Psoas muscle (tissue), 8 donors: Measurements from ENCODE around the gene GRK4. TPM values are rescaled to one million over a fixed set of nuclear protein-coding genes. Genes with fewer than 3 reads are reported as not detected.

Experiments
- ATAC-seq, 4 donors: fragments of 200-7000 bp; cut with Tn5 transposase; one replicate each; pipeline ENCODE4 v1.9.1; 2020; ENCODE audit warnings: moderate library complexity in 3 of 4, mild to moderate bottlenecking in 2 of 4
- DNase-seq, 2 donors: peaks; one replicate each; pipeline ENCODE4 v3.0.0-alpha.2; 2020
- H3K27ac ChIP-seq: fragments of 200-600 bp; one replicate; pipeline ENCODE4 v1.8.0; 2022
- H3K27me3 ChIP-seq, 3 donors: fragments of 200-600 bp in 1 of 3; one replicate each; pipeline versions ENCODE4 v1.6.1 to v1.8.0; 2013 to 2022; ENCODE audit warnings: low read length in 2 of 3, mild to moderate bottlenecking in 2 of 3, moderate library complexity in 1 of 3; ENCODE audit not compliant: insufficient read depth in 3 of 3
- H3K36me3 ChIP-seq, 2 donors: fragments of 200-600 bp in 1 of 2; one replicate each; pipeline versions ENCODE4 v1.6.1 to v1.8.0; 2013 to 2022; ENCODE audit warnings: low read depth in 1 of 2, mild to moderate bottlenecking in 1 of 2, moderate library complexity in 1 of 2; ENCODE audit not compliant: insufficient read depth in 1 of 2
- H3K4me1 ChIP-seq: fragments of 200-600 bp; one replicate; pipeline ENCODE4 v1.8.0; 2022
- H3K4me3 ChIP-seq: fragments of 200-600 bp; one replicate; pipeline ENCODE4 v1.8.0; 2022; ENCODE audit warnings: mild to moderate bottlenecking
- H3K9me3 ChIP-seq: fragments of 200-600 bp; one replicate; pipeline ENCODE4 v1.8.0; 2022
- CTCF ChIP-seq: fragments of 200-600 bp; IDR thresholded peaks from one replicate; pipeline ENCODE4 v1.8.0; 2022; ENCODE audit warnings: antibody characterized with exemption
- WGBS, 3 donors: extraction: QIAGEN DNeasy Blood & Tissue Kit; methylation state at CpG; one replicate each; pipeline versions ENCODE4 v1.1.6 to v1.1.7; 2013; 5-methylcytosine and 5-hydroxymethylcytosine counted together
- intact Hi-C, 2 donors: fragments of 100-400 bp; cut with DNase I; formaldehyde crosslinking; loops; one replicate each; pipeline versions ENCODE4 v1.11.0 to v1.14.2; 2022
- polyA plus RNA-seq, 3 donors: library from polyadenylated mRNA; stranded (reverse); fragments of 200-250 nt; gene quantifications; one replicate each; pipeline ENCODE4 v1.2.3, GENCODE V29; 2013
- total RNA-seq, 4 donors: library from RNA; stranded (reverse); fragmentation: NEBNext Ultra II Directional in 2 of 4; extraction: Animal tissue kit (Norgen Biotek cat#: 25700) in 2 of 4; gene quantifications; one replicate each; pipeline versions ENCODE4 v1.2.1 to v1.2.4, GENCODE V29; 2021 to 2023
- donor health status: healthy with polysubstance abuse.
- donor health status: DM: no; HTN: no; CAD: no; lungs with moderate emphysema.
- donor health status: Bipolar disorder and iron deficiency.
- donor health status: healthy.
- donor health status: DM: yes; HTN: yes; CAD: no.
- donor health status: DM: no; HTN: no; CAD: no.
- donor health status: DM: no; HTN: no; CAD: no.
- donor health status: DM: yes; HTN: yes; CAD: no.

GRK4 gene
- total and polyA plus RNA-seq, 7 donors: 5.8 to 9.2 (median 6.6) TPM

DNA sequence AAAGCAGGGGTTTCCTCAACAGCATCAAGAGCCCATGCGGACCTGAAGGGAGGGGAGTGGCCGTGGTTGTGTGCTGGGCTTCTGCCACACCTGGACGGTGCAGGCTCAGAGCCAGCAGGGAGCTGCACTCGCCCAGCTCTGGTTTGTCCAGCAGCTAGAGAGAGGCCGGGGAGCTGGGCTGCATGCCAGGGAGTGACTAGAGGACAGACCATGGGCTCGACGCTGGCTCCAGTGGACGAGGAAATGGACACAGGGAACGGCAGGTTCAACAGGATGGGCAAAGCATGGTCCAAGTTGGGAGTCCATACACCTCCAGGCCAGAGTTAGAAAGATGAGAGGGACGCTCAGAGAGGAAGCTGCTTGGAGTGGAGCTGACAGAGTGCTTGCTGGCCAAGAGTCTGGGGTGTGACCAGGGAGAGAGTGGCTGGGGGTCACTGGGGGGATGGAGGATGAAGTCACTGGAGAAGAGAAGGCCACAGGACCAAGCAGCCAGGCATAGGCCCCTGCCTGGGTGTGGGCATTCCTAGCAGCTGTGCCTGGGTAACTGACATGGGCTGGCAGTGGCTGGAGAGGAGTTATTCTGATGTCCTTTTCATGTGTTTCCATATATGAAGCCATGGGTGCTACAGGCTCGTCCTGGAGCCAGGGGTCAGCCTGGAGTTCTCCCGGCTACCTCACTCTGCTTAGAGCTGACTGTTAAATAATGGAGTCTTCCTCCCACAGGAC is 68.1 kb downstream of the GRK4 start:
- Histone ChIP-seq H3K27ac (no peak overlapping the region), H3K4me1 (no peaks in the 10 kb centered on the region), H3K9me3 (no peaks in the 10 kb centered on the region), H3K36me3 (no peaks in the 10 kb centered on the region), H3K4me3 (no peak overlapping the region), H3K27me3 (no peaks in the 10 kb centered on the region)
- intact Hi-C loops: loop anchor here (5.0 to 10.0 kb wide), 2 partner anchors 49 to 267 kb away; no protein-coding TSS in a partner anchor
- no peak for TF ChIP-seq CTCF
- WGBS, 3 donors: 46 to 50% (median 50%) methylated on average over 12 of the region's 12 CpGs
- peak in 1 of 4 donors; percentile 49 for ATAC-seq
- DNase-seq: no peak

DNA sequence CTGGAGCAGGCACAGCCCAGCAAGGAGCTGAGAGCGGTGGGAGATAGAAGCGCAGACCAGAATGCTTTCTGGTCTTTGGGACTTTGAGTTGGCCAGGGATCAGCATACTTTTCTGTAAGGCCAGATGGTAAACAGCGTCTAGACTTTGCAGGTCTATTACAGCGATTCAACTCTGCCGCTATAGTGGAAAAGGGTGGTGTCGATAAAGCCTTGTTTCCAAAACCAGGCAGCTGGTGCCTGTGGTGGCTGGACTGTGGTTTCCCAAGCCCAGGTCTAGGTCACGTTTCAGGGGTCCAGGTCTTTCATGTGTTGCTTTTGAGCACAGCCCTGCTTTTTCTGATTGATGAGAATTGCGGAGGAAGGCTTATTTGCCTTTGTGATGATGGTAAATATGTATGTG is 70.9 kb downstream of the GRK4 start:
- intact Hi-C loops: loop anchor here (5.0 to 10.0 kb wide), 2 partner anchors 52 to 269 kb away; no protein-coding TSS in a partner anchor
- H3K27ac ChIP-seq: no peak overlapping the region
- TF ChIP-seq CTCF: no peak
- WGBS, 3 donors: 85 to 88% (median 88%) methylated on average over 8 of the region's 8 CpGs
- ATAC-seq: no peak
- H3K27me3 ChIP-seq: no peaks in the 10 kb centered on the region
- peaks cover 8% of the 10 kb centered on the region for H3K4me1 ChIP-seq
- DNase-seq: no peak
- no peaks in the 10 kb centered on the region for H3K36me3 ChIP-seq
- H3K4me3 ChIP-seq: no peak overlapping the region
- H3K9me3 ChIP-seq: no peaks in the 10 kb centered on the region

DNA sequence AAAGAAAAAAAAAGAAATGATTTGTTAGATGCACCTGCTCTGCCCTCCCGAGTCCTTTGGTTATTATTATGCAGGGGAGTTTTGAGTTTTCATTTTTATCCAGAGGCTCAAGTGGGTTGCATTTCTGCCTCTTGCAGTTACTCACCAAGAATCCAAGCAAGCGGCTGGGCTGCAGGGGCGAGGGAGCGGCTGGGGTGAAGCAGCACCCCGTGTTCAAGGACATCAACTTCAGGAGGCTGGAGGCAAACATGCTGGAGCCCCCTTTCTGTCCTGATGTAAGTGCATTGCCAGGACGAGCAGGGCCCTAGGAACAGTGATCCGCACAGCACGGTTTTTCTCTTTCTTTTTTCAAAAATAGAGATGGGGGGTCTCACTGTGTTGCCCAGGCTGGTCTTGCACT is 71.9 kb downstream of the GRK4 start:
- Histone ChIP-seq H3K4me3 (no peak overlapping the region), H3K9me3 (no peaks in the 10 kb centered on the region), H3K27me3 (no peaks in the 10 kb centered on the region), H3K27ac (no peak overlapping the region), H3K36me3 (no peaks in the 10 kb centered on the region), H3K4me1 (peaks cover 8% of the 10 kb centered on the region)
- TF ChIP-seq CTCF: no peak
- WGBS, 3 donors: 80 to 88% (median 82%) methylated on average over 8 of the region's 8 CpGs
- intact Hi-C loops: loop anchor here (5.0 to 10.0 kb wide), 2 partner anchors 270 to 273 kb away; no protein-coding TSS in a partner anchor
- DNase-seq: no peak
- no peak for ATAC-seq

- ATAC-seq: no peak
These were observed 72.3 kb downstream of the GRK4 start for GRCh38 chr4:3035674-3036073.

More at GRCh38 chr4:3035674-3036073, 72.3 kb downstream of the GRK4 start:
- Histone ChIP-seq H3K36me3 (no peaks in the 10 kb centered on the region), H3K27me3 (no peaks in the 10 kb centered on the region), H3K27ac (no peak overlapping the region), H3K4me3 (no peak overlapping the region), H3K4me1 (peaks cover 8% of the 10 kb centered on the region), H3K9me3 (no peaks in the 10 kb centered on the region)
- intact Hi-C loops: loop anchor here (5.0 to 10.0 kb wide), 2 partner anchors 271 to 273 kb away; no protein-coding TSS in a partner anchor
- no peak for TF ChIP-seq CTCF
- WGBS, 3 donors: 89 to 94% (median 89%) methylated on average over 6 of the region's 6 CpGs
- DNase-seq: no peak
